Lower leg skin (tissue), 3 donors: ENCODE results near the gene PIGV.
"Not testable (repeated sequence)": the region's sequence is repeated elsewhere in the genome, so short reads cannot be mapped to it uniquely, and the experiment has no call there.

ENCODE experiments used
- CTCF ChIP-seq, 3 donors: fragments of 450-650 bp; IDR thresholded peaks; one replicate each; pipeline ENCODE4 v1.5.1; 2016; ENCODE audit warnings: antibody characterized with exemption in 3 of 3, mild to moderate bottlenecking in 3 of 3, moderate library complexity in 2 of 3
- POLR2A ChIP-seq, 2 donors: fragments of 450-650 bp; IDR thresholded peaks; one replicate each; pipeline ENCODE4 v1.6.1; 2016 to 2017; ENCODE audit warnings: antibody characterized with exemption in 2 of 2, mild to moderate bottlenecking in 1 of 2, moderate library complexity in 1 of 2

GRCh38 chr1:26837665-26838064 lies 49.9 kb downstream of the PIGV start:
- TF ChIP-seq CTCF, POLR2A (IDR thresholded peaks at IDR 0.05): not testable (repeated sequence)
